ENCODE results near the gene MARF1. TPM values are rescaled to one million over a fixed set of nuclear protein-coding genes. Genes with fewer than 3 reads are reported as not detected.

The MARF1 gene
- total and polyA plus RNA-seq, 9 of the 15 experiments (the other 6 are each of a cell fraction or from before 2014, with no cell fraction given), result 4.7 to 33.2 (median 11.7) TPM

DNA sequence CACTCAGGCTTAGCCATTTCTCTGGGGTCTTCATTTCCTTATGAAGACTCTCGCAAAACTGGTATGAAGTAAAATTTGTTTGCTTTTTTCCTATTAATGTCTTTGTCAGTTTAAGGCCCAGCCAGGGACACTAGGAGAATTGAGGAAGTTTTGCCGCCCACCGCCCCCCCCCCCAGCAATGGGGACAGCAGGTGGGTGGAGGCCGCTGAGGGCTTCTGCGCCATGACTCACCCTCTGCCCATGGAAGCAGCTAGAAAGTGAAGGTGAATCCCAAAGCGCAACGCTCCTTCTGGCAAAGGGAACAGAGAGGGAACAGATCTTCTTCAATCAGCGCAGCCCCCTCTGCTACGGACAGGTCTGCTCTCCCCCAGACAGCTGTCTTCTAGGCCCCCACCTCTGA is 49.7 kb downstream of the MARF1 start (continued):
- TF ChIP-seq, protein P1, sequence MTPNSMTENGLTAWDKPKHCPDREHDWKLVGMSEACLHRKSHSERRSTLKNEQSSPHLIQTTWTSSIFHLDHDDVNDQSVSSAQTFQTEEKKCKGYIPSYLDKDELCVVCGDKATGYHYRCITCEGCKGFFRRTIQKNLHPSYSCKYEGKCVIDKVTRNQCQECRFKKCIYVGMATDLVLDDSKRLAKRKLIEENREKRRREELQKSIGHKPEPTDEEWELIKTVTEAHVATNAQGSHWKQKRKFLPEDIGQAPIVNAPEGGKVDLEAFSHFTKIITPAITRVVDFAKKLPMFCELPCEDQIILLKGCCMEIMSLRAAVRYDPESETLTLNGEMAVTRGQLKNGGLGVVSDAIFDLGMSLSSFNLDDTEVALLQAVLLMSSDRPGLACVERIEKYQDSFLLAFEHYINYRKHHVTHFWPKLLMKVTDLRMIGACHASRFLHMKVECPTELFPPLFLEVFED (CRISPR knock-in tag; conservative IDR thresholded peaks at IDR 0.05), result no peak
- TF ChIP-seq ZNF217 (CRISPR knock-in tag; IDR thresholded peaks at IDR 0.05) (no peak), WHSC1 (IDR thresholded peaks at IDR 0.05; ENCODE audit: low read length) (no peak), MAZ (CRISPR knock-in tag; conservative IDR thresholded peaks at IDR 0.05 in 1 of 2, IDR thresholded peaks at IDR 0.05 in 1 of 2) (no peak; a peak in 1 of 4 replicates), STAT5A (IDR thresholded peaks at IDR 0.05; ENCODE audit: borderline replicate concordance, low read length) (no peak), RAD51 (IDR thresholded peaks at IDR 0.05; ENCODE audit: borderline replicate concordance, low read depth) (no peak), CXXC5 (CRISPR knock-in tag; IDR thresholded peaks at IDR 0.05) (0 out of 2 replicates have a peak, but pooled peaks have one; percentile 11), ZNF785 (CRISPR knock-in tag; IDR thresholded peaks at IDR 0.05) (no peak), KLF1 (tag; IDR thresholded peaks at IDR 0.05) (no peak), MYBL2 (IDR thresholded peaks at IDR 0.05; ENCODE audit: low read depth) (no peak), MYBL2 (CRISPR knock-in tag; IDR thresholded peaks at IDR 0.05; ENCODE audit: borderline replicate concordance) (no peak), DIDO1 (tag; IDR thresholded peaks at IDR 0.05; ENCODE audit: low read depth) (no peak), GATAD2A (IDR thresholded peaks at IDR 0.05) (0 out of 2 replicates have a peak, but pooled peaks have one; percentile 24), RAD21 (CRISPR knock-in tag; conservative IDR thresholded peaks at IDR 0.05 in 1 of 2, IDR thresholded peaks at IDR 0.05 in 1 of 2) (no peak), TBP (optimal IDR thresholded peaks at IDR 0.05; ENCODE audit: low read depth, low read length) (no peak), SAFB2 (IDR thresholded peaks at IDR 0.05; ENCODE audit: borderline replicate concordance, low read depth, low read length, severe bottlenecking) (no peak), ZNF347 (CRISPR knock-in tag; IDR thresholded peaks at IDR 0.05; ENCODE audit: low read depth) (no peak), BCL6 (CRISPR knock-in tag; IDR thresholded peaks at IDR 0.05) (no peak), ETV5 (CRISPR knock-in tag; IDR thresholded peaks at IDR 0.05; ENCODE audit: low read depth) (no peak), DPF2 (IDR thresholded peaks at IDR 0.05) (peak; percentile 43; the same call in 1 of the 2 replicates), SAFB (IDR thresholded peaks at IDR 0.05; ENCODE audit: borderline replicate concordance, low read depth, low read length) (no peak), ZNF146 (CRISPR knock-in tag; IDR thresholded peaks at IDR 0.05; ENCODE audit: unreplicated experiment) (no peak), DDX20 (tag; IDR thresholded peaks at IDR 0.05; ENCODE audit: low read depth) (peak; percentile 44; the same call in 1 of the 2 replicates), ZNF57 (CRISPR knock-in tag; IDR thresholded peaks at IDR 0.05) (no peak), ZNF134 (CRISPR knock-in tag; conservative IDR thresholded peaks at IDR 0.05) (no peak), MAFG (tag; conservative IDR thresholded peaks at IDR 0.05) (no peak), CEBPG (CRISPR knock-in tag; IDR thresholded peaks at IDR 0.05) (no peak), CEBPG (tag; conservative IDR thresholded peaks at IDR 0.05 in 1 of 2, IDR thresholded peaks at IDR 0.05 in 1 of 2) (no peak)
- TF ChIP-seq, protein P2, sequence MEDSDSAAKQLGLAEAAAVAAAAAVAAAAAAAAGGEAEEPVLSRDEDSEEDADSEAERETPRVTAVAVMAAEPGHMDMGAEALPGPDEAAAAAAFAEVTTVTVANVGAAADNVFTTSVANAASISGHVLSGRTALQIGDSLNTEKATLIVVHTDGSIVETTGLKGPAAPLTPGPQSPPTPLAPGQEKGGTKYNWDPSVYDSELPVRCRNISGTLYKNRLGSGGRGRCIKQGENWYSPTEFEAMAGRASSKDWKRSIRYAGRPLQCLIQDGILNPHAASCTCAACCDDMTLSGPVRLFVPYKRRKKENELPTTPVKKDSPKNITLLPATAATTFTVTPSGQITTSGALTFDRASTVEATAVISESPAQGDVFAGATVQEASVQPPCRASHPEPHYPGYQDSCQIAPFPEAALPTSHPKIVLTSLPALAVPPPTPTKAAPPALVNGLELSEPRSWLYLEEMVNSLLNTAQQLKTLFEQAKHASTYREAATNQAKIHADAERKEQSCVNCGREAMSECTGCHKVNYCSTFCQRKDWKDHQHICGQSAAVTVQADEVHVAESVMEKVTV (CRISPR knock-in tag; IDR thresholded peaks at IDR 0.05), result no peak
